ENCODE data around the gene GOLM1. TPM values are rescaled to one million over a fixed set of nuclear protein-coding genes. Genes with fewer than 3 reads are reported as not detected.
"Not testable (repeated sequence)": the region's sequence is repeated elsewhere in the genome, so short reads cannot be mapped to it uniquely, and the experiment has no call there.

The GOLM1 gene, protein sequence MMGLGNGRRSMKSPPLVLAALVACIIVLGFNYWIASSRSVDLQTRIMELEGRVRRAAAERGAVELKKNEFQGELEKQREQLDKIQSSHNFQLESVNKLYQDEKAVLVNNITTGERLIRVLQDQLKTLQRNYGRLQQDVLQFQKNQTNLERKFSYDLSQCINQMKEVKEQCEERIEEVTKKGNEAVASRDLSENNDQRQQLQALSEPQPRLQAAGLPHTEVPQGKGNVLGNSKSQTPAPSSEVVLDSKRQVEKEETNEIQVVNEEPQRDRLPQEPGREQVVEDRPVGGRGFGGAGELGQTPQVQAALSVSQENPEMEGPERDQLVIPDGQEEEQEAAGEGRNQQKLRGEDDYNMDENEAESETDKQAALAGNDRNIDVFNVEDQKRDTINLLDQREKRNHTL
- 142 and 155 TPM in 2 replicates for total RNA-seq (2014; rRNA removed; shearing (Covaris generic))

DNA sequence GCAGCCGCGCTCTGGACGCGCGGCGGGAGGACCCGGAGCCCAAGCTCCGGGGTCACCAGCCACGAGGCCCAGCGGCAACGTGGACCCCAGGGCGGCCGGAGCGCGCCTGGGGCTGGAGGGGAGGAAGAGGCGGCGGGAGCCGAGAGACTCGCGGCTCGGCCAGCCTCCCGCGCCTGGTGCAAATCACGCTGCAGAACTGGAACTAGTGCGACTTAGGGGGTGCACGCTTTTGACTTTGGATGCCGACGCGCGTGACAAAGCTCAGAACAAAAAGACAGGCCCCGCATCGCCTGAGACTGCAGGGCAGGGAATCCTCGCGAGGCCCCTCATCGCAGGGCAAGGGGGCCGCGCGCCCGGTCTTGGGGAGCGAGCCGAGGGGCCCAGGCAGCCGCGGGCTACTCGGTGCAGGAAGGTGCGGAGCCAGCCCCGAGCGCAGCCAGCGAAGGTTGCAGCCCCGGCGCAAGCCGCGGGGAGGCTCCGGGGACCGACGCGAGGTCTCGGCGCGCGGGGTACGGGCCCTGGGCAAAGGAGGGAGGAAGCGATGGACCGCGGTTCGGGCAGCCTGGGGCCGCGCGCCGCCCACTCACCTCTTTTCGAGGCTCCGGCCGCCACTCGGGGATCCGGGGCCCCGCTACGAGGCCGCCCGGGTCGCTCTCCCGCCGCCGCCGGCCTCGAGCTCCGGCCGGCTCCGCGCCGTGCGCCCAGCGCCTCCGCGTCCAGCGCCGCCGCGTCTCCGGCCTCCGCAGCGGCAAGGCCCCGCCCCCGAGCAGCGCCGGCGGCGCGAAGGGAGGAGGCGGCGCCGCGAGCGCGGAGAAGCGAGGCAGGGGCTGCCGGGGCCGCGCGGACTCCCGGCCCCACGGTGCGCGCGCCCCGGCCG, at the start of gene GOLM1:
Gene GOLM1, minus strand, starts transcription at position 735 of the 877 bp plus-strand sequence. CDS start 20,238 bp downstream, outside the sequence.
- no peak for DNase-seq (ENCODE audit: low spot score)

DNA sequence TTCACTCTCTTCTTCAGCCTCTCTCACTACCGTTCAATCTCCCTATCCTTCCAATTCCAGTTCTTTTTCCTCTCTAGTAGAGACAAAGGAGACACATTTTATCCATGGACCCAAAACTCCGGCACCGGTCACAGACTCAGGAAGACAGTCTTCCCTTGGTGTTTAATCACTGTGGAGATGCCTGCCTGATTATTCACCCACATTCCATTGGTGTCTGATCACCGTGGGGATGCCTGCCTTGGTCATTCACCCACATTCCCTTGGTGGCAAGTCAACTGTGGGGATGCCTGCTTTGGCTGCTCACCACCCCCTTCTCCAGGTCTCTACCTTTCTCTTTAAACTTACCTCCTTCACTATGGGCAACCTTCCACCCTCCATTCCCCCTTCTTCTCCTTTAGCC, 47.3 kb upstream of the GOLM1 start:
- peak; percentile 68 for DNase-seq (ENCODE audit: low spot score)

DNA sequence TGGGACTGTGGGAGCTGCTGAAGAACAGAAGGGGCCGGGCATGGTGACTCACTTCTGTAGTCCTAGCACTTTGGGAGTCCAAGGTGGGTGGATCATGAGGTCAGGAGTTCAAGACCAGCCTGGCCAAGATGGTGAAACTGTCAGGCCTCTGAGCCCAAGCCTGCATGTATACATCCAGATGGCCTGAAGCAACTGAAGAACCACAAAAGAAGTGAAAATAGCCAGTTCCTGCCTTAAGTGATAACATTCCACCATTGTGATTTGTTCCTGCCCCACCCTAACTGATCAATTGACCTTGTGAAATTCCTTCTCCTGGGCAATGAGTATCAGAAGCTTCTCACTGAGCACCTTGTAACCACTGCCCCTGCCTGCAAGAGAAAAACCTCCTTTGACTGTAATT, 46.6 kb upstream of the GOLM1 start:
- DNase-seq (ENCODE audit: low spot score) = not testable (repeated sequence)

DNA sequence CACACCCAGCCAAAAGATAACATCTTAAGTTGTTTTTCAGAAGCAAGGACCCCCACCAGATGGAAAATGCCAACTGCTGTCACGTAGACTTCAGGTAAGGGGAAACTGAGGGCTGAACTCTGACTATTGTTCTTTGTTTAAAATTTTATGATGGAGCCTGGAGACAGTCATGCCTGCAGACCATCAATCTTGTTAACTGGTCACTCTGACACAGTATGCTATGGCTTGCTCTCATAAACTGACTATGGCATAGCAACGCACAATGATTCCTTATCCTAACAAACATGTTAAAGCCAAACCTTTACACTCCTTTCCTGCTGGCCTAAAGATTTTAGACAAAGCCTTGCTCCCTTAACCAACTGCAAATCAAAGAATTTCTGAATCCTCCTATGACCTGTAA, 43.6 kb upstream of the GOLM1 start:
- no peak for DNase-seq (ENCODE audit: low spot score)

DNA sequence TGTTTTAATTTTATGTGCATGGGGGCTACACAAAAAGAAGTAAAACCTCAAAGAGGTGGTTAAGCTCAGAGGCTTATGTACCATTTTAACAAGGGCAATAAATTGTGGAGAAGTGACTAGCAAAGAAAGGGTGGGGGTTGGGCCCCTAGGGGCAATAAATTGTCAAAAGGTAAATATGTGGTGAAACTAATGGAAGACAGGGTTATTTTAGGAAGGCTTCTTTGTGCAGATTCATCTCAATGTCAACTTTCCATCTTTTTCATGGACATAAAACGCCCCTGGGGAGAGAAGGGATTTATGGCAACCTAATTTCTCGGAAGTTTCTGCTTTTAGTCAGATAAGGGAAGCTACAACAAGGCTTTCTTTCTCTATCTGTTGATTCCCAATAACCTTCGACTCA, 42.5 kb upstream of the GOLM1 start:
- DNase-seq (ENCODE audit: low spot score) = peak; percentile 42

DNA sequence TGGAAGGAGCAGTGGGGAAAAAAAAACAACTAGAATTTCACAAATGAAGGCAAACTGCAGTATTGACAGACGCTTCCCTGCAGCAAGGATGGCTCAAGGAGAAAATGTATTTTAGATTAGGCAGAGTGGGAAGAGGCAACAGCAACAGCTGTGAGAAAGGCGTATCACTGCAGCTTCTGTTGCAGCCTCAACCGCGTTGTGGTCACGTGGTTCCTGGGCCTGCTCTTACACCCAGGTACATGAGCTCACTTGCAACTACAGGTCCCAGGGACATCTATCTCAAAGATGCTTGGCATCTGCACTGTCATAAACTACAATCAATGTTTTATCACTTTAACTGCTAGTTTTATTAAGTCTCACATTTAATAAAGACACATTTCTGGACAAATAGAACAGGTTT, 36.0 kb upstream of the GOLM1 start:
- DNase-seq (ENCODE audit: low spot score) = no peak

DNA sequence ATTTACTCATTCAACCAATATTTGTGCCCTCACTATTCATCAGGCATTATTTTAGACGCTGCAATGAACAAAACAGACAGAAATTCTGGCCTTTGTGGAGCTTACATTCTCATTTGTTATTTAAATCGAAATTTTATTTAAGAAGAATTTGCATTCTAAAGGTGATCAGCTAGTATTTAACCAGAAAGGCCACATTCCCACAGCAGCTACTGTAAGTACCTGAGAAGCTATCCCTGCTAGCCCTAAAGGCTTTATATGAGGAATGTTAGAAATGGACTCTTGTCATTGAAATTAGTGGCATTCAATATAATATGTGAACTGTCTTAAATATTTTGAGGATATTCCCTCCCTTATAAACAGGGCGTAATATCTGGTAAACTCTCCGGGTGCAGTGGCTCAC, 35.0 kb upstream of the GOLM1 start:
- DNase-seq (ENCODE audit: low spot score) = no peak

DNA sequence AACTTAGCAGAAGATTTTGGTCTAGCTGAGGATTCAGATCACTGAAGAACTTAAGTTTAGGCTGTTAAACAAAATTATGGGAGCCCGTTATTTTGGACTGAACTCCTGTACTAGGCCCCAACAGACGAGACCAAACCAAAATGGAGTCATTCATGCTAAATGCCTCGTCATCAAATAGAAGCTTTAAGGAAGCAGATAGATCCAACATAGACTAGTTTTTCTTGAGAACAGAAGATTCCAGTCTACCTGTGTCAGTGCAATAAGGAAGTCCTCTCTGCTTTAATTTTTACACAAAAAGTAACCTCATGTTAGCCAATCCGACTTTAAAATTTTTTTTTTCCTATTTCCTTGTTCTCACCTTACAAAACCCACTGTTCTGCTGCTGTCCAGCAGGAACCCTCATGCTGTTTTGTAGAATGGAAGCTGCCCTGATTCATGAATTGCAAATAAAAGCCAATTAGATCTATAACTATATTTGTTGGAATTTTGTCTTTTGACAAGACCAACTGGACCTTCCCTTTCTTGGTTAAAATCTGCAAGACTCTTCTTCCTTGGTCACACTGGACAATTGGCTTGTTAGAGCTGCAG, 29.0 kb upstream of the GOLM1 start:
- DNase-seq (ENCODE audit: low spot score) = no peak

DNA sequence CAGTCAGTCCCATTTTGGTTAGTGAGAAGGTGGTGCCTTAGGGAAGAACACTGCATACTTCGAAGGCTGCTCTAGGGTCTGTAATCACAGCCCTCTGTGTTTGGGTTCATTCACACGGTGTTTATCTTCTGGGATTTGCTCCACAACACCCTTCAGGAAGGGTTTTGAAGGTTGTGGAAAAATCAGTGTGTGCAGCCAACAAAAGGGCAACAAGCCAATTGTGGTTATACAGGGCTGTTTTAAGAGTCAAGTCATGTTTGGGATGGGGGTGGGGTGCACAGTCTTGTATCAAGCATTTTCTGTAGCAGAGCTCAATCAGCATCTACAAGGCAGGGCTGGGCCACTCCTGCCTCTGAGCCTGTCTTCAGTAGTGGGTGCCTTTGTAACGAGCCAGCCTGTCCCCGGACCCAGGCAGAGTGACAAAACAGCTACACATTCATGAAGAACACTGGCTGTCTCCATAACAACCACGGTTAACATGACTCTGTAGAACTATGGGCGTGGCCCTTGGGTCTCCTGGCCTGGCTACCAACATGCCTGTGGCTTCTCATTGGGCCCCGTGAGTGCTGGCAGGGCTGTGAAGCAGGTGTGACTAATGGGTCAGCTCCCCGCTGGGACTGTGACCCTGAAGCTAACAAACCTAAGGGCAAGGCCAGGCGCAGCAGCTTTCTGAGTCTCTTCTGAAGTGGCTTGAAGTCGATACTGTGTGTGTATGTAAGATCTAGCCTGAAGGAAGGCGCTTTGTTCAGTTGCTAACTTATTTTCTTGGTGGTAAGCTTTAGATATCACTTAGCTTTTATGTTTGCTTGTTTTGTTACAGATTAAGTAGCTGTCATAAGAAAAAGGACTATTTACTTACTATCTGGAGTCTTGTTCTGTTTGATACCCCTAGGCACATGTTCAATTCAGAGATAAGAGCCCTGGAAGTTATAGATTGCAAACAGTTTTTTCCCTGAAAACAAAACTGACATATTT, 27.9 kb upstream of the GOLM1 start:
- DNase-seq (ENCODE audit: low spot score) = peak; percentile 97

DNA sequence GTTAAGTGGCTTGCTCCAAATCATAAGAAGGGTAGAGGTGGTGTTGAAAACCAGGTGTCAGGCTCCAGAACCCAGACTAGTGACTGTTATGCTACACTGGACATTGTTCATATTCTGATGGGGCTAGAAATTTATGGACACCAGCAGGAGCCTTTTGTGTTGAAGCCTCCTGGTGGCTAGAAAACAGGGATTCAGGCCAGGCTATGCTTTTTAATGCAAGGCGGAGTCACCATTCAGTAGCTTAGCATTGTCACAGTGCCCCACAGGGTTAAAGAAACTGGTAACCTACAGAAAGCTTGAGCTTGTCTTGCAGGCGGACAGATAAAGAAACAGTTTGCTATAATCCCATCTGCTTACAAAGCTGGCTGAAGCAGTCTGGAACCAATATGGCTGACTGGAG, 23.0 kb upstream of the GOLM1 start:
- peak; percentile 22 for DNase-seq (ENCODE audit: low spot score)

DNA sequence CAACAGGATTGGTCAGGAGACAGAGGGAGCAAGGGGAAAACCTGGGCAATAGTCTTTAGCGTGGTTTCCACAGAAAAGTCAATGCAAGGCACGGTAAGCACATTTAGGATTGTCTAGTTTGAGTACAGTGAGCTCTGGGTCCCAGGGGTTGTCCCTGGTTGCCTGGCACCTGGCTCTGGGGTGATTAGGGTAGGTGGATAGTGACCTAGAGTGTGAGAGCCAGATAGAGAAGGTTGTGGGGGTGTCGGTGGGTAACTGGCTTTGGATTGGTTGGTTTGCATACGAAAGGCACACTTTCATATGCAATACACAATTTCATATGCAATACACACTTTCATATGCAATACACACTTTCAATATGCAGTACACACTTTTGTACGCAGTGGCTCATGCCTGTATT, 20.1 kb upstream of the GOLM1 start:
- no peak for DNase-seq (ENCODE audit: low spot score)

DNA sequence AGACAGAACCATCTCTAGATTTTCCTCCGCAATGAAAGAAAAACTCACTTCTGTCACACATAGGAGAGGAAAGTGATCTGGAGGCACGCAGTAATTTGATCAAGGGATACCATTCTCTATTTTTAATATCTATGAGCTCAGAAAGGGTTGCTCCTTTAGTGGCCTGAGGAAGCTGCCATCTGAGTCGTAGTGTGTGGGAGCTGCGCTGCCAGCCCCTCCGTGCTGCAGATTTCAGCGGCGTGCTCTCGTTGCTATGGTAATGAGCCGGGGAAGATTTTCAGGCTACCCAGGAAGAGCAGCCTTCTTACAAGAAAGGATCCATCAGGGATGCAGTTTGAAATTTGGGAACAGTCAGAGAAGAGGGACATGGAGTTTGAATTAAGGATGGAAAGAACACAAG, 17.1 kb upstream of the GOLM1 start:
- DNase-seq (ENCODE audit: low spot score) = no peak

DNA sequence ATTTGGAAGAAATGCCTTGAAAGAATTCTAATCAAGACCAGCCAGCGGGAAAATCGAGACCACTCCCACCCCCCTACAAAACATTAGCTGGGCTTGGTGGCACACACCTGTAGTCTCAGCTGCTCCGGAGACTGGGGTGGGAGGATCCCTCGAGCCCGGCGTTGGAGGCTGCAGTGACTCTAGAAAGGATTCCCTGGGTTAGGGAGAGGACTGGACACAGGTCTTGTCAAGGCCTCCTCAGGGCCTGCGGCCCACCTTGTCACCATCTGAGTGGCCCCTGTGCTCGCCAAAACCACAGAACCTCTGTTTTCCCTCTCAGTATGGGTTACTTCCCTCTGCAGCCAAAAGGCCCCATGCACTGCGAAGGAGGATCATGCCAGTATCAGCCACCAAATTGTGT, 16.5 kb upstream of the GOLM1 start:
- no peak for DNase-seq (ENCODE audit: low spot score)

DNA sequence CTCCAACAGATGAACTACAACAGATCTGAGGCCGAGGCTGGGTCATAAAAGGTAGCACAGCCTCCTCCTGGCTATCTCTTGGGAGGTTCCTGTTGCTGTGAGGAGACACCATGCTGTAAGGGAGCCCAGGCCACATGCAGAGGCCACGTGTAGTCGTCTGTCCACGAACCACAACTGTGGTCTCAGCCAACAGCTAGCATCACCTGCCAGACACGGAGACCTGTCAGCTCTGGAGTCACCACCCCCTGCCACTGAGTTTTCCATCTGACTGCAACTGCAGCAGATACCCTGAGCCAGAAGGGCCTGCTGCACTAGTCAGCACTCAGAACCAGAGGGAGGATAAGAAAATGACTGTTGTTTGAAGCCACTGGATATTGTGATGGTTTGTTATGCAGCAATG, 12.7 kb upstream of the GOLM1 start:
- DNase-seq (ENCODE audit: low spot score) = no peak

DNA sequence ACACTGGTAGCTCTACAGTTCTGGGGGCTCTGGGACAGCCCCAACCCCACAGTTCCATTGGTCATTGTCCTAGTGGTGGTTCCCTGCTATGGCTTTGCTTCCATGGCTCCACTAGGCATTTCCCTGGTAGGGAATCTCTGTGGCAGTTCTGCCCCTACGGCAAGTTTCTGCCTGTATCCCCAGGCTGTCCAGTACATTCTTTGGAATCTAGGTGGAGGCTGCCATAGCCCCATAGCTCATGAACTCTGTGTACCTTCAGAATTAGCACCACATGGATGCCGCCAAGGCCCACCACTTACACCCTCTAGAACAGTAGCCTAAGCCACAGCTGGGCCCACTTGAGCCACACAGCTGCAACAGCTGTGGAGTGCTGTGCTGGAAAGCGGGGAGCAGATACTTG, 3.3 kb upstream of the GOLM1 start:
- no peak for DNase-seq (ENCODE audit: low spot score)

DNA sequence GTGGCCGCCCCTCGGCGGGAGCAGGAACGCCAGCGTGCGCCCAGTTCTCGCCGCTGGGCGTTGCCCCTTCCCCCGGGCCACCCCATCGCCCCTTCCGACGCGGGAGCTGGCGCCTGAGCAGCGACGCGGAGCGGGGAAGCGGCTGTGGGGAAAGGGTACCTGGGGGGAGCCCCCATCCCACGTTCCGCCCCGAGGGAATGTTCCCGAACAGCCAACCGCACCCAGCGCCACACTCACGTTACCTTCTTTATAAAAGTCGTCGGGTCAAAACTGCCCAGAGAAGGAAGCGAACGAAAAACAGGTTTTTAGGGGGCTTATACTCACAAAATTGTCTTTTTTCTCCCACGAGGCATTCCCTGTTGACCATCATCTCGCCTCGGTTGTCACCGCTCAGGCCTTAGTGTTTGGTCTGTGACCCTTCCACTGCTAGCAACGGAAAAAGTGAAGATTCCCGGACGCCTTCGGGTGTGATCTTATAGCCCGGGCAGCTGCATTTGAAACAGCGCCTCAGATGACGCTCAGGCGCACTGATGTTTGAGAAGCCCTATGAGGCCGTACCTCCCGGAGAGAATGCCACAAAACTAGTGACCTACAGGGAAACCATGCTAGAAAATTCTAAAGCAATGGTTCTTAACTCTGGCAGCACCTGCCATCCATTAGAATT, 475 bp upstream of the GOLM1 start:
- no peak for DNase-seq (ENCODE audit: low spot score)

DNA sequence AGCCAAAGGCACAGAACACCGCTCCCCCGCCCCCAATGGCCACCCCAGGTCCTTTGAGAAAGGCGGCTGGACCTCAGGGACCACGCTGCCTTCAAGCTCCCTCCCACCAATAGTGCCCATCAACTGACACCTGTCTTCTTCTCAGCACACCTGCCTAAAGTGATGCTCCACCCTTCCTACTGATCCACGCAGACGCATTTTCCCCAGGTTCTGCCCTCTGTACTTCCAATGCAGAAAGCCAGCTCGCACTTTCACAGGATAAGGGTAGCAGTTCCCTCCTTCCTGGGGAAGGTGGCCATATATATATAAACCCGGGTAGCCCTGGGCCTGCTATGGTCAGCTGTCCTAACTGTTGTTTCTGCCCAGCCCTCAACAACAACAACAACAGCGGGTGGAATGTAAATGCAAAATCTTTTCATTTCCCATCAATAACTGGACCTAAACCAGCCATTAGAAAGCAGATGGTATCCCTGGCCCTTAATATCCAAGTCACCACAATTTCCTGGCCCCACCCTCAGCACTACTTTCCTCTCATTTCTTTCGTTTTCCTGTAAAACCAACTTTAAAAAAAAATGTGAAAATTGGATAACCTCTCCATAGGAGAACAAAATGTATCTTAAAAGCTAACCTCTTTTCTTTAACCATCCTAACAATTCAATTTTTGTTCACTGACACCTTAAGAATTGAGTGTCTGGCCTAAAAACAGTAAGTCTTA, 1.7 kb downstream of the GOLM1 start:
- no peak for DNase-seq (ENCODE audit: low spot score)

DNA sequence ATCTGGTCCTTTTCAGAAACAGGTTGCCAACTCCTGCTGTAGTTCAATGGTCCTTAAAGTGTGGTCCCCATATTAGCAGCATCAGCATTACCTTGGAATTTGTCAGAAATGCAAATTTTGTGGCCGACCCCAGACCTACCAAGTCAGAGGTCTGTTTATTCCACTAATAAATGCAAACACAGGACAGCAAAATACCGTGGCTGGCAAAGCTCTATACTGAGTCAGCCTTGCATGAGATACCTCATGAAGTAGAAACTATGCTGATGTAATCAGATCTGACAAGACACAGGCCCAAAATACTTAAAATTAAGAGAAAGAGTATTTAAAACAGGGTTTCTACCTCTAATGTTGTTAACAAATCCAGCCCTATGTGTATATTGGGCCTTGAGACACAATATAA, 3.0 kb downstream of the GOLM1 start:
- DNase-seq (ENCODE audit: low spot score) = no peak

DNA sequence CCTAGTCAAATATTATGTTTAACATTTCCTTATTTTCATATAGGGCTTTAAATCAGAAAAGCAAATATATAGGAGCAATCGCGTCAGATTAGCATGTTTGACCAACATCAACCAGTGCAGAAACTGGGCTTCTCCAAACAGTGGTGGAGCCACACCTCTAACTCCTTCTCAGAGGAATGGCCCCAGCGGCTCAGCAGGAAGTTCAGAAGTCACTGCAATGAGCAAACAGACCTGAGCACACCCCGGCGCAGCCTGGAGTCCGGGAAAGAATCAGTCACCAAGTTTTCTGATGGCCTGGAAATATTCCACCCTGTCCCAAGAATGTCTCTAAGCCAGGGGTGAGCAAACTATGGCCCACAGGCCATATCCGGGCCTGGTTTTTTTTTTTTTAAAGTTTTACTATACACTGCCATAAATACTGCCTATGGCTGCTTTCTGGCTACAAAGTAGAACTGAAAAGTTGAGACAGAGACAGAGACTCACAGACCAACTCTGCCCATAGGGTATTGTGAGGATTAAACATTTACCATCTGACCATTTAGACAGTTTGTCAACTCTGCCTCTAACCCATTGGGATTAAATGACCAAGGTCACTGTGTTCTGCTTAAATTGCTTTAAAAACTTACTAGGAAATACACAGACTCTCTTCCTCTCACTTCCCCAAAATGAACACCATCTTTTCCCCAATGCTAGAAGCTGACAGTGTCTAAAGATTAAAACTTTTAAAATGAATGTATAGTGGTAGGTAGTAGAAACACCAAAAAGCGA, 5.4 kb downstream of the GOLM1 start:
- no peak for DNase-seq (ENCODE audit: low spot score)
